ENCODE results near the gene PQBP1.

The PQBP1 gene

DNA sequence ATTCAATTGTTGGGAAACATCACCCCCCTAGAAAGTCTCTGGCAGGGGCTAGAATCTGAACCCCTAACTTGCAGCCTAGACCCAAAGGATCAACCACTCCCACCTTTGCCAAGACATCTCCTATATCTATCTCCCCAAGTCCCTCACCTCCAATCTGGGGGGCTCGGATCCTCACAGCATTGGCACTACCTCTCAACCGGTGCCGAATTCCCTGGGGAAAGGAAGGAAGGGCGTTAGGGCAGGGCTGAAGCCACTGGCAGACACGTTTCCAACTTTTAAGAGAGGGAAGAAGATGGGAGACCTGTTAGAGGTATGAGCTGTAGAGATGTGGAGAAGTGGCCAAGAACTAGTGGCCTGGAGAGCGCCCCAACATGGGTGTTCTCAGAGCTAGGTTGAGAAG, 2.8 kb upstream of the PQBP1 start:
- no peak for DNase-seq (ENCODE audit: low read depth)
- TF ChIP-seq, protein P1, sequence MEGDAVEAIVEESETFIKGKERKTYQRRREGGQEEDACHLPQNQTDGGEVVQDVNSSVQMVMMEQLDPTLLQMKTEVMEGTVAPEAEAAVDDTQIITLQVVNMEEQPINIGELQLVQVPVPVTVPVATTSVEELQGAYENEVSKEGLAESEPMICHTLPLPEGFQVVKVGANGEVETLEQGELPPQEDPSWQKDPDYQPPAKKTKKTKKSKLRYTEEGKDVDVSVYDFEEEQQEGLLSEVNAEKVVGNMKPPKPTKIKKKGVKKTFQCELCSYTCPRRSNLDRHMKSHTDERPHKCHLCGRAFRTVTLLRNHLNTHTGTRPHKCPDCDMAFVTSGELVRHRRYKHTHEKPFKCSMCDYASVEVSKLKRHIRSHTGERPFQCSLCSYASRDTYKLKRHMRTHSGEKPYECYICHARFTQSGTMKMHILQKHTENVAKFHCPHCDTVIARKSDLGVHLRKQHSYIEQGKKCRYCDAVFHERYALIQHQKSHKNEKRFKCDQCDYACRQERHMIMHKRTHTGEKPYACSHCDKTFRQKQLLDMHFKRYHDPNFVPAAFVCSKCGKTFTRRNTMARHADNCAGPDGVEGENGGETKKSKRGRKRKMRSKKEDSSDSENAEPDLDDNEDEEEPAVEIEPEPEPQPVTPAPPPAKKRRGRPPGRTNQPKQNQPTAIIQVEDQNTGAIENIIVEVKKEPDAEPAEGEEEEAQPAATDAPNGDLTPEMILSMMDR (IDR thresholded peaks at IDR 0.05; ENCODE audit: control insufficient read depth, extremely low read depth, insufficient read depth), result no peak
- no peak overlapping the region for H3K4me3 ChIP-seq (ENCODE audit: low read depth, low read length)

DNA sequence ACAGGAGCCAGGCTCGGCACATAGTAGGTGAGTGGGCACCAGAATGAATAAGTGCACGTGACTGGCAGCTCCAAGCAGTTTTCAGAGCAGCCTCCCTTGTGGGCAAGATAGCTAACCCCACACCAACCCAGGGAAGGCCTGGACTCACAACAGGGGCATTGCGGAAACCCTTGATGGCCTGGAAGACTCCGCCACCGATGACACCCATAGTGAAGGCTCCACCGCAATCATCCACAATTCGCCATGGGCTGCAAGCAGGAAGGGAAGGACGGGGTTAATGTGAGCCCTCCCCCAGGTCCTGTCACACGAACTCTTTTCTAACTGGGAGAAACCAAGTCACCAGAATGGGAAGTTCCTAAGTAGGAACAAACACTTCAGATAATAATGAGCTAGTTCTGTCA, 1.1 kb upstream of the PQBP1 start:
- H3K4me3 ChIP-seq (ENCODE audit: low read depth, low read length), result peak overlapping the region; percentile 88
- peak; percentile 34 for DNase-seq (ENCODE audit: low read depth)
- TF ChIP-seq, protein P1 (IDR thresholded peaks at IDR 0.05; ENCODE audit: control insufficient read depth, extremely low read depth, insufficient read depth), result no peak

DNA sequence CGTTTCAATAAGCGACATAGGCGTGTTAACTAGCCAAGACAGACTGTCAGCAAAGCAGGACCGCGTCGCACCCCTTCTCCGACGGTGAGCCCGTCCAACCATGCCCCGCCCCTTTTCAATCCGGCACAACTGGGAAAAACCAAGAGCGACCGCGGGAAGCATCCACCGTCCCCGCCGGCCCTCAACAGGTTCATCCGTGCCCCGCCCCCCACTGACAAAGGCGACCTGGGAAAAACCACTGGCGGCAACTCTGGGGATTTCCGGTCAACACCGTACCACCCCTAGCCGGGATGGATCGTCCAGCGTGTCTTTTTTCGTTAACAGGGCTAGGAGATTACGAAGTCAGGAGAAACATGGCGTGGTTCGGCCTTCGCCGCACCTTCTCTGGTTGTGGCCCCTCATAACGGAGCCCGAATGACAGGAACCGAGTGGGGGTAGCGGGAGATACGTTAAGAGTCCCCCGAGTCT, 539 bp upstream of the PQBP1 start:
- TF ChIP-seq, protein P1 (IDR thresholded peaks at IDR 0.05; ENCODE audit: control insufficient read depth, extremely low read depth, insufficient read depth), result no peak
- DNase-seq (ENCODE audit: low read depth), result peak; percentile 76
- peak overlapping the region; percentile 88 for H3K4me3 ChIP-seq (ENCODE audit: low read depth, low read length)

DNA sequence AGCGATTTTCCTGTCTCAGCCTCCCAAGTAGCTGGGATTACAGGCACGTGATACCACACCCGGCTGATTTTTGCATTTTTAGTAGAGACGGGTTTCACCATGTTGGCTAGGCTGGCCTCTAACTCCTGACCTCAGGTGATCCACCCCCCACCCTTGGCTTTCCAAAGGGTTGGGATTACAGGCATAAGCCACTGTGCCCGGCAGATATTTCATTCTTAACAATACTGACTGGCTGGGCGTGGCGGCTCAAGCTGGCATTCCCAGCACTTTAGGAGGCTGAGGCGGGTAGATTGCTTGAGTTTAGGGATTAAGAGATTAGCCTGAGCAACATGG, 1.3 kb downstream of the PQBP1 start:
- no peak for DNase-seq (ENCODE audit: low read depth)
- peak overlapping the region; percentile 88 for H3K4me3 ChIP-seq (ENCODE audit: low read depth, low read length)
- TF ChIP-seq, protein P1 (IDR thresholded peaks at IDR 0.05; ENCODE audit: control insufficient read depth, extremely low read depth, insufficient read depth), result no peak

DNA sequence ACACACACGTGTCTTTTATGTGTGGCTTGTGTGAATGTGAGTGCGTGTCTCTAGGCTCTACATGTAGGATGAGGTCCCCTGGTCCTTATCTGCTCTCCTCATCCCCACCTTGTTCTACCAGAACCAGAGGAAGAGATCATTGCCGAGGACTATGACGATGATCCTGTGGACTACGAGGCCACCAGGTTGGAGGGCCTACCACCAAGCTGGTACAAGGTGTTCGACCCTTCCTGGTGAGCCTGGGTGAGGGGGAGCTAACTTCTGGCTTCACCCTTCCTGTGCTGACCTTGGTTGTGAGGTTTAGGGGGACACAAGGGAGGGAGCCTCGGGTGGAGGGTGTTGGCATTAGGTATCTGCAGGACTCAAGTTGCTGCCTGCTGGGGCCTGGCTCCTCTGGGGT, 3.3 kb downstream of the PQBP1 start:
- H3K4me3 ChIP-seq (ENCODE audit: low read depth, low read length), result no peak overlapping the region
- no peak for DNase-seq (ENCODE audit: low read depth)
- TF ChIP-seq, protein P1 (IDR thresholded peaks at IDR 0.05; ENCODE audit: control insufficient read depth, extremely low read depth, insufficient read depth), result no peak

DNA sequence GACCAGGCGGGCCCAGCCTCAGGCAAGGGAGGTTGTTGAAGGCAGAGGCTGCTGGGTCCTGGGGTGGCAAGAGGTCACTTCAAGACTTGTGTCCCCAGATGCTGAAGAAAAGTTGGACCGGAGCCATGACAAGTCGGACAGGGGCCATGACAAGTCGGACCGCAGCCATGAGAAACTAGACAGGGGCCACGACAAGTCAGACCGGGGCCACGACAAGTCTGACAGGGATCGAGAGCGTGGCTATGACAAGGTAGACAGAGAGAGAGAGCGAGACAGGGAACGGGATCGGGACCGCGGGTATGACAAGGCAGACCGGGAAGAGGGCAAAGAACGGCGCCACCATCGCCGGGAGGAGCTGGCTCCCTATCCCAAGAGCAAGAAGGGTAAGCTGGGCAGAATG, 4.4 kb downstream of the PQBP1 start:
- DNase-seq (ENCODE audit: low read depth), result no peak
- TF ChIP-seq, protein P1 (IDR thresholded peaks at IDR 0.05; ENCODE audit: control insufficient read depth, extremely low read depth, insufficient read depth), result no peak
- H3K4me3 ChIP-seq (ENCODE audit: low read depth, low read length), result no peak overlapping the region

DNA sequence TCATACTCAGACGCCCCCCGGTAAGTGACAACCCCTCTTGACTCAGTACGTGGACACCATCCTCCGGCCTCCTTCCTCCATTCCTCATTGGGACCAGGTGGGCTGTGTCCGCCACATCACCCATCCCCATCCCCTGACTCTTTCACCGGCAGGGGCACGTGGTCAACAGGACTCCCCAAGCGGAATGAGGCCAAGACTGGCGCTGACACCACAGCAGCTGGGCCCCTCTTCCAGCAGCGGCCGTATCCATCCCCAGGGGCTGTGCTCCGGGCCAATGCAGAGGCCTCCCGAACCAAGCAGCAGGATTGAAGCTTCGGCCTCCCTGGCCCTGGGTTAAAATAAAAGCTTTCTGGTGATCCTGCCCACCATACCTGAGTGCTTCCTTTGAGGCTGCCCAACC, 5.0 kb downstream of the PQBP1 start:
- TF ChIP-seq, protein P1 (IDR thresholded peaks at IDR 0.05; ENCODE audit: control insufficient read depth, extremely low read depth, insufficient read depth), result no peak
- DNase-seq (ENCODE audit: low read depth), result no peak

More for the DNA sequence above, 5.0 kb downstream of the PQBP1 start:
- H3K4me3 ChIP-seq (ENCODE audit: low read depth, low read length), result no peak overlapping the region
